Measurements from ENCODE around the gene TET2.

The TET2 gene

GRCh38 chr4:105192910-105193309, 46.2 kb downstream of the TET2 start:
- POLR2A ChIA-PET (ENCODE audit: low non-redundant PET), result no interaction called here
- TF ChIP-seq CTCF (conservative IDR thresholded peaks at IDR 0.05; ENCODE audit: low read depth), result no peak
- H3K27ac ChIP-seq, result no peak overlapping the region
- no peak for DNase-seq (ENCODE audit: low spot score)
- CTCF ChIA-PET, result interaction anchor here (0.6 kb wide), 1 partner anchor 53 kb away, joined by 4 read pairs; no protein-coding TSS in a partner anchor

- TF ChIP-seq CTCF (conservative IDR thresholded peaks at IDR 0.05; ENCODE audit: low read depth), result no peak
- no peak overlapping the region for H3K27ac ChIP-seq
- CTCF ChIA-PET, result no interaction called here
- no peak for DNase-seq (ENCODE audit: low spot score)
- POLR2A ChIA-PET (ENCODE audit: low non-redundant PET), result no interaction called here
Measured at GRCh38 chr4:105193536-105193935, 46.9 kb downstream of the TET2 start.

DNA sequence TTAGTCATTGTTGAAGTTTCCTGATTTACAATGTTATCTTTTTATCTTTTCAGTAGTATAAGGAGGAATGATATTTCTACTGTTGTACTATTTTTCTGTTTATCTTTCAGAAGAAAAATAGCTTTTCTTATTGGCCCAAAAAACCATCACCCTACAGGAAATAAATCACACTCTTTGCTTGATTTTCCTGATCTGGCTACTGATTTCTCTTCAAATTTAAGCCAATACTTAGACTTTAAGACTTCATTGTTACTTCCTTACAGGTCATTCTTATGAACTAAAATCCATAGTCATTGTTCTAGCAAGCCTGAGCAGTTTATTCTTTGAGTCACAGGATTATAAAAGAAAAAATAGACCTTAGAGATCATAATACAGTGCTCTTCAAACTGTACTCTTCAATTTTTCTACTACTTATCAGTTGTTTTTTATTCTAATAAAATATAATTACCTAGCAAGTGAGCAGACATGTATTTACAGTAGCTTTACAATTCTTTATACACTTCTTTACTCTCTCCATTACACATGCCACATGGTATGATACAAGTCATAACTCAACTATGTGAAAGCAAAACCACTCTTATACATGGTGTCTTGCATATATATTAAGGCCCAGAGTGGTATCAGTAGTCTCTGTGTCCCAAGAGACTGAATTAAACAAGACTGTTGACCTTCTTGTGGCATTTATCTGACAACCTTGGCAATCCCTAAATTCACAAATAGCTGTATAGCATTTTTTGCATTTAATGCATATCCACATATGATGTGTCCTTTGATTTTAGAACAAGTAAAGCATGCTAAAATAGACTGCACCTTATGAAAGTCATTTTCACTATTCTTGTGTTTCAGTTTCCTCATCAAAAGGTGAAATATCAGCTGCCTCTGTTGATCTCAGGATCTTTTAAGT, 47.9 kb downstream of the TET2 start:
- CTCF ChIA-PET, result interaction anchor here (0.6 kb wide), 1 partner anchor 1250 kb away, joined by 5 read pairs; no protein-coding TSS in a partner anchor
- TF ChIP-seq CTCF (conservative IDR thresholded peaks at IDR 0.05; ENCODE audit: low read depth), result no peak
- POLR2A ChIA-PET (ENCODE audit: low non-redundant PET), result no interaction called here
- DNase-seq (ENCODE audit: low spot score), result no peak
- no peak overlapping the region for H3K27ac ChIP-seq

DNA sequence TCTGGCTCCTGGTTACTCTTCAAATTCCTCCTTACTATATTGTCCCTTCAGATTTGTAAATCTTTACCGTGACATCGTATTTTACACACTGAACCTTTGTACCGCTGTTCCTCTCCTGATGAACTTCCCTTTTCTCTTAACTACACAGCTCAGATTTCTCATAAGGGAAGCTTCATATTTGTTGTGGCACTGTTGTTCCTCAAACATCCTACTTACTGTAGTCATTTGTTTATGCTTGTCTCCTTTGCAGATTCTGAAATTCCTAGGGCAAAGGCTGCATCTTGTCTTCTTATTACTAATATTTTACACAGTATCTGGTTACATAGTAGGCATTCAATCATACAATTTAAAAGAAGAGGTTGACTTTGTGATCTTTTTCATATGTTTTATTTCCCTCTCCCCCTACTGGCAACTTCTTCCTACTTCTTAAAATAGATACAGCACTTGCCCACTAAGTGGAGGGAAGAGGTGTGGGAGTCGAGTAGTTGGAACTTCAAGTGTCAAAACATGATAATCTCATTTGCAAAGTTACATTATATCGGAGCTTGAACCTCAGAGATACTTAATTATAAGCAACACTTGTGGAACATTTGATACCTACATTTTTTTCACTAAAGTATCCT, 50.0 kb downstream of the TET2 start:
- POLR2A ChIA-PET (ENCODE audit: low non-redundant PET), result no interaction called here
- no peak for DNase-seq (ENCODE audit: low spot score)
- no peak for TF ChIP-seq CTCF (conservative IDR thresholded peaks at IDR 0.05; ENCODE audit: low read depth)
- CTCF ChIA-PET, result no interaction called here
- no peak overlapping the region for H3K27ac ChIP-seq

DNA sequence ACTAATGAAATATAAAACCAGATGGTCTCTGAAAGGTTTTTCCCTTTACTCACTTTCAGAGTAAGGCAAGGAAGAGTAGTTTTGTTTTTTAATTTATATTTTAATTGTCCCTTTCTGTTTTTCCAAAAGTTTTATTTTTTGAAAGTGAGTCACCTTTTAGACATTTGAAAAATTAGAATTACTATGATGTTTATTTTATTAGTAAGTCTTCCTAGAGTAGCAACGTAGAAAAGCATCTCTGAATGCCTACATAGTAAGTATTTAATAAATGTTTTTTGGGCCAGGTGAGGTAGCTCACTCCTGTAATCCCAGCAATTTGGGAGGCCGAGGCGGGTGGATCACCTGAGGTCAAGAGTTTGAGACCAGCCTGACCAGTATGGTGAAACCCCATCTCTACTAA, 51.1 kb downstream of the TET2 start:
- ChIA-PET POLR2A (ENCODE audit: low non-redundant PET) (no interaction called here), CTCF (interaction anchor here (0.7 kb wide), 1 partner anchor 27 kb away, joined by 3 read pairs; no protein-coding TSS in a partner anchor)
- TF ChIP-seq CTCF (conservative IDR thresholded peaks at IDR 0.05; ENCODE audit: low read depth), result no peak
- H3K27ac ChIP-seq, result no peak overlapping the region
- DNase-seq (ENCODE audit: low spot score), result no peak

DNA sequence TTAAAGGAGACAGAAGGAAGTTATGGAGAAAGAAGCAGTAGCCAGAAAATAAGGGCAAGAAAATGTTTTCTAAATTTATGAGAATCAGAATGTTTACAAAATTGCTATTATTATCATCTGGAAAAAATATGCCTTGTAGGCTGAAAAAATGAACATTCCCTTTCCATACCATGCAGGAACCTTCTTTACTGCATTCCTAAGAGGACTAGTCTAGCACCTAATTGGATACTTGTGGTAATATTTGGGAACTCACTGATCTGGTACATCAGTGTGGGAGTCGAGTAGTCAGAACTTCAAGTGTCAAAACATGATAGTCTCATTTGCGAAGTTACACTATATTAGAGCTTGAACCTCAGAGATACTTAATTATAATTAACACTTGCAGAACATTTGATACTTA, 51.9 kb downstream of the TET2 start:
- no peak overlapping the region for H3K27ac ChIP-seq
- ChIA-PET CTCF (no interaction called here), POLR2A (ENCODE audit: low non-redundant PET) (no interaction called here)
- no peak for DNase-seq (ENCODE audit: low spot score)
- no peak for TF ChIP-seq CTCF (conservative IDR thresholded peaks at IDR 0.05; ENCODE audit: low read depth)
